GM20431 (cell line): Measurements from ENCODE around the gene IMPDH1.

Experiments
- in situ Hi-C: fragments of 300-500 bp; cut with MseI, MboI; formaldehyde crosslinking; loops from one replicate; pipeline ENCODE4 v1.15.0; 2020; ENCODE audit warnings: low sequenced_read_pairs; ENCODE audit not compliant: unreplicated experiment

IMPDH1 gene

GRCh38 chr7:128389618-128390329 lies 20.0 kb downstream of the IMPDH1 start:
- in situ Hi-C loops: no loop called here

GRCh38 chr7:128389085-128389617 lies 20.6 kb downstream of the IMPDH1 start:
- in situ Hi-C loops: no loop called here

- in situ Hi-C loops: no loop called here
These were observed 21.7 kb downstream of the IMPDH1 start for GRCh38 chr7:128388145-128388485.

DNA sequence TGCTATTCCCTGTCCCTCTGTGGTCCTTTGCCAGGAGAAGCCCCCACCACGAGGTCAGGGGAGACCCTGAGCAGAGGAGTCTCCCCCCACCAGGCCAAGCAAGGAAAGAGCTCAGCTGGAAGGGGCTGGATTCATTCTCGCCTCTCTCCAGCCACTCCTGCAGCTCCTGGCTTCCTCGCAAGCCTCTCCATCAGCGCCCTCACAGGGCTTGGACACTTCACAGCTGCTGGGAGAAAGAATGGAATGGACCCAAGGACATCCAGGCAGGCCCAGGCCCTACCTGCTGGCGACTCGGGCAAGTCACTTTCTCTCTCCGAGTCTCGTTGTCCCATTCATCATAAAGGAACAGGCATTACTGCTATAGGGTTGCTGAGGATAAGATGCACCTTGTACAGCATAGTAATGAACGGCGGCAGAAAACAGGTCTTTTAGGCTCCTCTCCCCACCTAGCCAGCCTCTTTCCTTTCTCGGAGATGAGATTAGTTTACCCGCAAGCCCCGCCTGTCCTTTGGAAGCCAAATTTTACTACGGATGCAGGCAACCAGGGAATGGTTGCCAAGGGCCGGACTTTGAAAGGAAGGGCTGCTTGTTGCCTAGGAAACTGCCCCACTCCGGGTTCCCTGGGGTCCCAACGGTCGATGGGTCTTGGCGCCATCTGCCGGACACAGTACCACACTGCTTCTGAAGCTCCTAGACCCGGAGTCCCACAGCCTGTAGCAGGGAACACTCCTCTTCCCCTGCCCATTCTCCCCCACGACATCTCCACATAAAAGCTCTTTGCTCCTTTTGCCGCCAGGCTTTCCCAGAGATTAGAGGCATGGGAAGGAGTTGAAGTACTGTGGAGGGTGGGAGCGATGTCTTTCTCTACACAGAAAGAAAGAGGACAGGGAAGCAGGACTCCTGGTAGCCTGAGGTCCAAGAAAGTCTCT lies 22.3 kb downstream of the IMPDH1 start:
- in situ Hi-C loops: no loop called here

DNA sequence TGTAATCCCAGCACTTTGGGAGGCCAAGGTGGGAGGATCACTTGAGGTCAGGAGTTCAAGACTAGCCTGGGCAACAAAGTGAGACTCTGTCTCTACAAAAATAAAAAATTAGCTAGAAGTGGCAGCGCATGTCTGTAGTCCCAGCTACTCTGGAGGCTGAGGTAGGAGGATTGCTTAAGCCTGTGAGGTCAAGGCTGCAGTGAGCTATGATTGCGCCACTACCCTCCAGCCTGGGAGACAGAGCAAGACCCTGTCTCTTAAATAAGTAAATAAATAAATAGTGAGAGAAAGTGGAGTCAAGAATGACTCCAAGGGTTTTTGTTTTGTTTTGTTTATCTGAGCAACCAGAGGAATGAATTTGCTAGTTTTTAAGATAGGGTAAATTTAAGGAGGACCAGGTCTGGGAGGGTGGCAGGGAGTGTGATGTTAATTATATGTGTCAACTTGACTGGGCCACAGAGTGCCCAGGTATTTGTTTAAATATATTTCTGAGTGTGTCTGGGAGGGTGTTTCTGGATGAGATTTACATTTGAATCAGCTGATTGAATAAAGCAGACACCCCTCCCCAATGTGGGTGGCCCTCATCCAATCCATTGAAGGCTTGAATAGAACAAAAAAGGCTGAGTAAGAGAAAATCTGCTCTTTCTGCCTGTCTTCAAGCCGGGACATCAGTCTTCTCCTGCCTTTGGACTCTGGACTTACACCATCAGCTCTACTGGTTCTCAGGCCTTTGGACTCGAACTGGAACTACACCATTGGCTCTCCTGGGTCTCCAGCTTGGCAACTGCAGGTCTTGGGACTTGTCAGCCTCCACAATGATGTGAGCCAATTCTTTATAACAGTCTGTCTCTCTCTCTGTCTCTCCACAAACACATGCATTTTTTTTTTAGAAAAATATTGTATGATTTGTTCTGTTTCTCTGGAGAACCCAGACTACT lies 23.5 kb downstream of the IMPDH1 start:
- in situ Hi-C loops: no loop called here

DNA sequence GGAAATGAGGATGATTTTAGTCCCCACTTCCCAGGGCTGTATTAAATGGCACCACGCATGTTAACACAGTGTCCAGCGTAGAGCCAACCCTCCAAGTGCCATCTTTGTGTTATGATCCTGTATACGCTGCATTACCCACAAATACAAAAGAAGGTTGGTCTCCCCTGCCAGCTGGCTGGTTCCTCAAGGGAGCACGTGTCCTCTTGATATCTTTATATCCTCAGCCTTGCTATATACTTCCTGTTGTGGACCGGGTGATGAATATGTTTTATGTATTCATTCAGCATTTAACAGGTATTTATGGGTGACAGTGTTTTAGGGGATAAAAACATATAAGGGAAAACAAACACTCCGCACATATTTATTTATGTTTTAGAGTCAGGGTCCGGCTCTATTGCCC lies 25.1 kb downstream of the IMPDH1 start:
- in situ Hi-C loops: no loop called here

DNA sequence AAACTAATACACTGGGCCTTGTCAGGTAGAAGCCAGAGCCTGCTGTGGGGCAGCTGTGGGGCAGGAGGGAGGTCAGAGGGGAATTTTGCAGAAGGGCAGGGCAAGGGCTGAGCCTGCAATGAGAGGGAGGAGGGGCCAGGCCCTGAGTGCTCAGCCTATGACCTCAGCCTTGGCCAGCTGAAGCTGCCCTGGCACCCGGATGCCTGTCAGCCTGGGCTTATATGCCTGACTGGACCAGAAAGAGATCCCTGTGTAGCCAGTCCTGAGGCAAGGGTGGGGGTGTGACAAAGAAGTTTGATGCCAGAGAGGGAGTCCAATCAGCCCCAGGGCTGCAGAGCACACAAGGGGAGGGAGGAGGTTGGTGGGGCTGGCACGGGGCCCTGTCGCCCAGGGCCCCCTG lies 26.0 kb downstream of the IMPDH1 start:
- in situ Hi-C loops: no loop called here

DNA sequence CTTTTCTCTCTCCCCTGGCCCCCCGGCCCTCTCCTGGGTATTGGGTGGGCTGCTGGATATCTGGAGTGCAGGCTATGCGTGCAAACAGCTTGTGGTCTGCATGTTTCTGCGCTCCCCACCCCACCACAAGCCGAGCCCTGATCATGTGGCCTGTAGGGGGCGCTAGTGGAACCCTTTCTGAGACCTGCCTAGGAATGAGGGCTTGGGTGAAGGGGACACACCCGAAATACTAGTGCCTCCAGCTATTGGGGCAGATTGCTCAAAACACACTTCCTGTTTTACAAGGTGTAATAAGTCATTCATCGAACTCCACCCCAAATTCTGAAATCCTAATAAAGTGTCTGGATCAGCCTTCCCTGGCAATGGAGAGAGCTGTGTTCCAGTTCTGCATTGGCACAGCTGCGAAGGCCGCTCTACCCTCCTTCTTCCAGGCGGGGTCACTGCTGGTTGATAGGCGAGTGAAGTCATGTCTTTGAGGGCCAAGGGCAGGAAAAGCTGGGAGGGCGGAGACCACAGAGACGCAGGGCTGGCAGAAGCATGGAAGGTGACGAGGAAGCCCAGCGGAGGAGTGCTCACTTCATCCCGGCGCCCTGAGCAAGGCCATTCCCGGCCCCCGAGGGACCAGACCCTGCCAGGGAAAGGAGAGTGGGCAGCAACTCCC lies 28.5 kb downstream of the IMPDH1 start:
- in situ Hi-C loops: no loop called here

GRCh38 chr7:128380483-128381106 lies 29.2 kb downstream of the IMPDH1 start:
- in situ Hi-C loops: no loop called here

- in situ Hi-C loops: no loop called here
These were observed 29.8 kb downstream of the IMPDH1 start for GRCh38 chr7:128379900-128380479.

DNA sequence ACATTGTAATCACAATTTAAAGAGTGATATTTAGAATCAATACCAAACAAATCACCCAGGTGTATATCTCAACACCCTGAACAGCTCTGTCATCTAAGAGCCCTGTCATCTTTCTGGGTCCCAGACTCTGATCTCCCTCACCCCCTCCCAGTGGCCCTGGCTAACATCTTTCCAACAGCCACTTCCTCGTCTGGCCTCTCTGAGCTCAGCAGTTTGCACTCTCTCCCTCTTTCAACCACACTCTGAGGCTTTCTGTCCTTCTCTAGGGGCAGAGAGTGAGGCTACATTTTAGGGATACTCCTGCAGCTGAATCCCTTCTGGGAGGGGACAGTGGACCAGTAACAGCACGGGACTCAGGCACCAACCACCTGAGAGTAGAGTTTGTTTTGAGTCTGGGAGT lies 31.1 kb downstream of the IMPDH1 start:
- in situ Hi-C loops: no loop called here

- in situ Hi-C loops: no loop called here
These were observed 33.7 kb downstream of the IMPDH1 start for GRCh38 chr7:128376077-128376476.

GRCh38 chr7:128374041-128374440 lies 35.7 kb downstream of the IMPDH1 start:
- in situ Hi-C loops: no loop called here

DNA sequence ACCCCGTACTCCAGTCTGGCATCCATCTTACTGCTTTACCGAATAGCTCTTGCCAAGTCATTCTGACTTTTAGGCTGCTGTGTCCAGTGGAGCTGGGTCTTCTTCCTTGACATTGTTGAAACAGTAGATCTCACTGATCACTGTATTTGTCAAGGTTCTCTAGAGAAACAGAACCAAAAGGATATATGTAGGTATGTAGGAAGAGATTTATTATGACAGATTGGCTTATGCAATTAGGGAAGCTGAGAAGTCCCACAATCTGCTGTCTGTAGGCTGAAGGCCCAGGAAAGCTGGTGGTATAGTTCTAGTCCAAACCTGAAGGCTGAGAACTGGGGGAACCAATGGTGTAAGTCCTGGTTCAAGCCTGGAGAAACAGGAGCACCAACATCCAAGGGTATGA lies 36.2 kb downstream of the IMPDH1 start:
- in situ Hi-C loops: no loop called here

- in situ Hi-C loops: no loop called here
These were observed 39.3 kb downstream of the IMPDH1 start for GRCh38 chr7:128370491-128370890.

- in situ Hi-C loops: no loop called here
These were observed 42.8 kb downstream of the IMPDH1 start for GRCh38 chr7:128366986-128367385.

DNA sequence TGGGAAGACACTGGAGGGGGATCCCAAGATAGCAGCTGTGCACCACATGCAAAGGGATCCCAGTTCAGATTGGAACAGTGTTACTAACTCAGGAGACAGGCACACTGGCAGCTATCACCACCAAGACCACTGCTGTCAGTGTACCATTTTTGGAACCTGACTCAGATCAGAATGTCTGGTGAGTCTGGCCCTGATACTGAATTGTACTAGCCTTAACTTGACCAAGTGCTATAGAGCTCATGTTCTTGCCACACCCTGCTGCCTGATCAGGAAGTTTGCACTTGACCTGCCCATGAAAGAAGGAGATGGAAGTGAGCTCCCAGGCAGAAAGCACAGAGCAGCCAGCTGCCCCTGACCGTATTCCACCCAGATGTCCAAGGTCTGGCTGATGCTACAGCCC lies 43.5 kb downstream of the IMPDH1 start:
- in situ Hi-C loops: no loop called here

DNA sequence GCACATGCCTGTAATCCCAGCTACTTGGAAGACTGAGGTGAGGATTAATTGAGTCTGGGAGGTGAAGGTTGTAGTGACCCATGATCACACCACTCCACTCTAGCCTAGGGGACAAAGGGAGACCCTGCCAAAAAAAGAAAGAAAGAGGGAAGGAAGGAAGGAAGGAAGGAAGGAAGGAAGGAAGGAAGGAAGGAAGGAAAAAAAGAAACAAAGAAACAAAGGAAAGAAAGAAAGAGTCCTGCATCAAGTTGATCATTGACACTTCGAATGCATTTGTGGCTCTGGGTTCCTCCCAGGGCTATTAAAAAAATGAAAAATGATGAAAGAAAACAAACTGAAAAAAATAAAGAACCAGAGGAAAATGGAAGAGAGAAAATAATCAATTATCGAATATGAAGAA lies 44.4 kb downstream of the IMPDH1 start:
- in situ Hi-C loops: no loop called here
